ENCODE data around the gene LYAR.

LYAR gene, protein sequence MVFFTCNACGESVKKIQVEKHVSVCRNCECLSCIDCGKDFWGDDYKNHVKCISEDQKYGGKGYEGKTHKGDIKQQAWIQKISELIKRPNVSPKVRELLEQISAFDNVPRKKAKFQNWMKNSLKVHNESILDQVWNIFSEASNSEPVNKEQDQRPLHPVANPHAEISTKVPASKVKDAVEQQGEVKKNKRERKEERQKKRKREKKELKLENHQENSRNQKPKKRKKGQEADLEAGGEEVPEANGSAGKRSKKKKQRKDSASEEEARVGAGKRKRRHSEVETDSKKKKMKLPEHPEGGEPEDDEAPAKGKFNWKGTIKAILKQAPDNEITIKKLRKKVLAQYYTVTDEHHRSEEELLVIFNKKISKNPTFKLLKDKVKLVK

DNA sequence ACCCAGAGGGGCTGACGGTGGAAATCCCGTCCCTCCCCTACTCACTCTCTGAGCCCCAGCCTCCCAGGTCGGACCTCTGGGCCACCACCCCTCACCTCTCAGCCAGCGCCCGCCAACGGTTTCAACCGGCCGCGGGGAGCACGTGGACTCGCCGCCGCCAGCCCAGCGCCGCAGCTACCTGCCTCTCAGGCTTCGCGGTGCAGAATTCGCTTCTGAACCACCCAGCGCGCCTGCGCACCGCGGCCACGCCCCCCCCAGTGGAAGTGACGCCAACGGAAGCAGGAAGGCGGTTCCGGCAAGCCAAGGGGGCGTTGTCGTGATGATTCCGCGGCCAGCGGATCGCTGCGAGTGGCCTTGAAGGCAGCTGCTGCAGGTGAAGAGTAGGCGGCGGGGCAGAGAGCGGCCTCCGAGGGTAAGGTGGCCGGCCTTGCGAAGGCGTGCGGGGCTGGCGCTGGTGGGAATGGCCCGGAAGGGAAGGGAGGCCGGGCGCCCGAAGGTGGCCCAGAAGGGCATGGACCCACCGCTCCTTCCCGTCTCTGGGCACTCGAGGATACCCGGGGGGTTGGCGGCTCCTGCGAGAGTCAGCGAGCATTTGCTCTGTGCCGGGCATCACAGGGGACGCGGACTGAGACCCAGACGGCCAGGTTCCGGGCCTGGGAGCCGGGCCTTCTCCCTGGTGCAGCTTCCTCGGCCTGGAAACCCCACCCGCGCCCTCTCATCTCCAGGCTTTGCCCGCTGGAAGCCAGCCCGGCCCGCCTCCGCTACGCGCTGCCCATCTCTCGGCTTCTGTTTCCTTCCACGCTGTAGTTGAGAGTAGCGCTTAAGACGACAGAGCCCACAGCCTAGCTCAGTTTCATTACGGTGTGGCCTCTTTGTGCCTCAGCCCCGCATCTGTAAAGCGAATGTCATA, at the start of gene LYAR, which contains the start of gene ZBTB49:
TSS of gene LYAR (minus strand) at position 214 of the 910 bp plus-strand sequence. CDS start 6,412 bp downstream, outside the sequence.
TSS of gene ZBTB49 (plus strand) at position 311 of the 910 bp plus-strand sequence. CDS start 9,695 bp downstream, outside the sequence.
- peak; percentile 99 for DNase-seq (ENCODE audit: low spot score)

- no peak for DNase-seq (ENCODE audit: low spot score)
Observed at GRCh38 chr4:4339504-4340085, 49.6 kb upstream of the LYAR start.

- DNase-seq (ENCODE audit: low spot score): no peak
Observed at GRCh38 chr4:4338210-4339001, 48.5 kb upstream of the LYAR start.

- peak; percentile 22 for DNase-seq (ENCODE audit: low spot score)
Observed at GRCh38 chr4:4334798-4335520, 45.0 kb upstream of the LYAR start.

- peak; percentile 96 for DNase-seq (ENCODE audit: low spot score)
Observed at GRCh38 chr4:4333265-4333706, 43.3 kb upstream of the LYAR start.

DNA sequence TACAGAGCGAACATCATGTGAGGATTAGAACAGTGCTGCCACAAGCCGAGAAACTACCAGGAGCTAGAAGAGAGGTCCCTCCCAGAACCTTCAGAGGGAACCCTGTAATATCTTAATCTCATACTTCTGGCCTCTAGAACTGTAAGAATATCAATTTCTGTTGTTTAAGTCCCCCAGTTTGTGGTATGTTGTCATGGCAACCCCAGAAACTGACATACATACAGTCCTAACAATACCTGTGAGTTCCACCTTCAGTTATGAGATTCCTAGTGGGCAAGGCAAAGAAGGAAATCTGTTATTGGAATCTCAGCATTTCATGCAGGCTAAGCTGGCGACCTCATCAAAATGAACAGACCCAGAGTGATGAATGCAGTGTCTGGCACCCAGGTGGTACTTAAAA, 42.6 kb upstream of the LYAR start:
- no peak for DNase-seq (ENCODE audit: low spot score)

GRCh38 chr4:4330794-4331193, 40.8 kb upstream of the LYAR start:
- no peak for DNase-seq (ENCODE audit: low spot score)

DNA sequence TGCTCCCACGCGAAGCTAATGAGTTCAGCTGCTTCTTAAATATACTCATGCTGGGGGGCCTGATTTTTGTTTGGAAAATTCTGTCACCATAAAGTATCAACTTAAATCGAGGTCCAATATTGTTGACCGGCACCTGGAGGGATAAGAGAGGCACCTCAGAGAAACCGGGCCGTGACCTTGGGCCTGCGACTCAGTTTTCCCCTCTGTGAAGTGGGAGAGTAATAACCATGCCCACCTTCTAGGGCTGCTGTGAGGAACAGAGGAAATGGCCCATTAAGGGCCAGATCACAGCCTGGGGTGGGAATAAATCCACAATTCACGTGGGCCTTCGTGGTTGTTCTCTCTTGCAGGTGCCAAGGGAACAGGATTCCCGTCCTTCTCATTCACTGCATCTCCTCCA, 39.5 kb upstream of the LYAR start:
- no peak for DNase-seq (ENCODE audit: low spot score)

- DNase-seq (ENCODE audit: low spot score): no peak
Observed at GRCh38 chr4:4328840-4329239, 38.9 kb upstream of the LYAR start.

- DNase-seq (ENCODE audit: low spot score): no peak
Observed at GRCh38 chr4:4328206-4328605, 38.3 kb upstream of the LYAR start.

- peak; percentile 18 for DNase-seq (ENCODE audit: low spot score)
Observed at GRCh38 chr4:4327652-4328121, 37.7 kb upstream of the LYAR start.

DNA sequence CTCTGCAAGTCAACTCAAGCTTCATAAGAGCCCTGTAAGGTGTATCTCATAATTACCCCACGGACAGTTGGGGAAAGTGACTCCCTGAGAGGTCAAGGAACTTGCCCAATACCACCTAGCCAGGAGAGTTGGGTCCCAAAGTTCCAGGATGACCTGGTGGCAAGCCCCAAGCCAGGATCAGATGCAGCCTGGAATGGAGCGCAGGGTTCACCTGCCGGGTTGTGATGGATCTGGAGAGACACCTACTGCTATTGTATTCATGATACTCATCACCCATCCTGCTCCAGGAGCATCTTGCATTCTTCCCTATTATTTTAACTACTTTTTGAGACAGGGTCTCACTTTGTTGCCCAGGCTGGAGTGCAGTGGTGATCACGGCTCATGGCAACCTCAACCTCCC, 36.2 kb upstream of the LYAR start:
- DNase-seq (ENCODE audit: low spot score): no peak

- DNase-seq (ENCODE audit: low spot score): no peak
Observed at GRCh38 chr4:4325321-4325720, 35.4 kb upstream of the LYAR start.

DNA sequence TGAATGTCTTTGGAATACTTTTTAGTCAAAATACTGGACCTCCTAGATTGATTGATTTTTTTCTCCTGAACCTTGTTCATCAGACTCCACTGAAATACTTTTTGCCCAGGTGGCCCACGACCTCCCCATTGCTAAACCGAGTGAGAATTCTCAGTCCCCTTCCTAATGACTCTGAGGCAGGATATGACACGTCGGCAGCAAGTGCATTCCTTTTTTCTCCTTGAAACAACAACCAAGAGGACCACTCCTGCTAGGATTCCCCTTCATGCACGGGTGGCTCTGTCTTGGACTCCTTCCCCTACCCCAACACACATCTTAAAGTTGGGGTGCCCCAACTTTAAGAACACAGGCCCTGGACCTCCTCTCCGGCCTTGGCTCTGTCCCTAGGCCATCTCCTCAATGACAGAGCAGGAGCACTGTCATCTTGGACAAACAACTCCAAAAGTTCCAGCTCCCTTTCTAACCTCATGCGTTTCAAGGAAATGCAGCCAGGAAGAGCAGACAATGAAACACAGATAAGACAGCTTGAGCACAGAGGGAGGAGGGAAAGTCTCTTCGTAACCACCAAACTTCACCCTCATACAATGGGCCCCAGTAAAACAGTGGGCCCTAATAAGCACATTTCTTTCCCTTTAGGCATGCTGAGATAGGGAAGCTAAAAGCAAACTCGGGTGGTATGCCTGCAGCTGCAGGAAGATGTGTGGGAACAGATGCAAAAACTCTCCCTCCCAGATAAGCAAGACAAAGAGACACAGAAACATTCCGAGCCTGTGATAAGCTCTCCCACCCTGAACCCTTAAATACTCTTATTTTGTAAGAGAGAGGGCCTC, 34.0 kb upstream of the LYAR start:
- DNase-seq (ENCODE audit: low spot score): no peak

- no peak for DNase-seq (ENCODE audit: low spot score)
Observed at GRCh38 chr4:4321951-4322688, 32.2 kb upstream of the LYAR start.

- DNase-seq (ENCODE audit: low spot score): no peak
Observed at GRCh38 chr4:4320951-4321714, 31.2 kb upstream of the LYAR start.

DNA sequence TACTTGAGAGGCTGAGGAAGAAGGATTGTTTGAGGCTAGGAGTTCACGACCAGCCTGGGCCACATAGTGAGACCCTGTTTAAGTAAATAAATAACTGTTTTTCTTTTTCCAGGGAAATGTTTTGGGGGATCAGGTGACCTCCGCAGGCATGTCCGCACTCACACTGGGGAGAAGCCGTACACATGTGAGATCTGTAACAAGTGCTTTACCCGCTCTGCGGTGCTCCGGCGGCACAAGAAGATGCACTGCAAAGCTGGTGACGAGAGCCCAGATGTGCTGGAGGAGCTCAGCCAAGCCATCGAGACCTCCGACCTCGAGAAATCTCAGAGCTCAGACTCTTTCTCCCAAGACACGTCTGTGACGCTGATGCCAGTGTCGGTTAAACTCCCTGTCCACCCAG, 30.6 kb upstream of the LYAR start:
- no peak for DNase-seq (ENCODE audit: low spot score)

DNA sequence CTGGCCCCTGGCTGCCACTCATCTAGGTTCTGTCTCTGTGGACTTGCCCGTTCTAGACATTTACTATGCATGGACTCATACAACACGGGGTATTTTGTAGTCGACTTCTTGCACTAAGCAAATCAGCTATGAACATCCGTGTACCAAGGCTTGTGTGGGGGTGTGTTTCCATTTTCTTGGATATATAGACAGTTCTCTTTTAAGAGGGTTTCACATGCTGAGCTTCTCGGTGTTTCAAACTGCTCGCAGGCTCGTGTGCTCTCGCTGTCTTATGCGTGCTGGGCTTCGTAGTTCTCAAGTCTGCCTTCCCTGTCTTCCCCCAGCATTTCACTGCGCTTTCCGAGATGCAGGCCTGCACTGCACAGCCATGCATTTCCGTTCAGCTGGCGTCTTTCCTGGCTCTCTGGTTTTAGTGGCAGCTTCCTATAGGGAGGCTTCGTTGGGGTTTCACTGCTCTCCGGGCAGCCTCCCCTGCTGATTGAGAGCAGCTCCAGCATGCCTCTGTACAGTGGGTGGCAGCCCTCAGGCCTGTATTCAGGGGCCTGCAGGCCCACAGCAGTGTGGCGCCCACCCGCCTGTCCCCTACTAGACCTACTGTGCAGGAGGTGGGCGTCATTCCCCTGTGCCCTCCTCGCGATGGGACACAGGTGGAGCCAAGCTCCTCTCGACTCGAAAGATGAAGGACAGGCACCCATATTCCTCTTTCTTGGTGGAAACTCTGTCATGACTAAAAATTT, 27.7 kb upstream of the LYAR start:
- no peak for DNase-seq (ENCODE audit: low spot score)
